ENCODE measurements around the gene LRRTM4.

- TF ChIP-seq CTCF (IDR thresholded peaks at IDR 0.05) (no peak), POLR2A (IDR thresholded peaks at IDR 0.05) (no peak)
These were observed 34.9 kb downstream of the LRRTM4 start for GRCh38 chr2:77487074-77487803.
